Muscle of leg (tissue), 11 donors: ENCODE results near the gene FREY1. TPM values are rescaled to one million over a fixed set of nuclear protein-coding genes. Genes with fewer than 3 reads are reported as not detected.

Source experiments
- DNase-seq: peaks from one replicate; pipeline ENCODE4 v3.0.0; 2013
- H3K27ac ChIP-seq: one replicate; pipeline ENCODE4 v1.5.1; 2013; ENCODE audit warnings: mild to moderate bottlenecking, low read length, control low read depth
- H3K27me3 ChIP-seq: one replicate; pipeline ENCODE4 v1.6.1; 2013; ENCODE audit warnings: low read length; ENCODE audit not compliant: control insufficient read depth, insufficient read depth
- H3K36me3 ChIP-seq: one replicate; pipeline ENCODE4 v1.6.1; 2013; ENCODE audit warnings: low read length; ENCODE audit not compliant: control insufficient read depth, insufficient read depth
- H3K4me1 ChIP-seq: one replicate; pipeline ENCODE4 v1.6.1; 2013; ENCODE audit warnings: low read length; ENCODE audit not compliant: control insufficient read depth, insufficient read depth
- H3K4me3 ChIP-seq: one replicate; pipeline ENCODE4 v1.5.1; 2013; ENCODE audit warnings: low read length, control low read depth
- H3K9me3 ChIP-seq: replicated peaks from 2 replicates; pipeline ENCODE4 v1.6.1; 2013; ENCODE audit warnings: low read depth, low read length; ENCODE audit not compliant: control insufficient read depth
- WGBS: methylation state at CpG from one replicate; pipeline ENCODE4 v1.1.5; 2013; ENCODE audit warnings: missing lambda C conversion rate; ENCODE audit not compliant: insufficient coverage; 5-methylcytosine and 5-hydroxymethylcytosine counted together
- polyA plus RNA-seq, 8 donors: library from polyadenylated mRNA; unstranded; fragments of 120-200 nt; gene quantifications; one replicate each; pipeline versions ENCODE4 v1.2.1 to v1.2.3, GENCODE V29; 2013; ENCODE audit warnings: inconsistent platforms in 1 of 8, low replicate concordance in 1 of 8; ENCODE audit not compliant: insufficient read length in 8 of 8, insufficient read depth in 1 of 8
- total RNA-seq: library from RNA; stranded (reverse); fragments of 120-200 nt; gene quantifications from one replicate; pipeline ENCODE4 v1.2.4, GENCODE V29; 2013

The FREY1 gene
- total and polyA plus RNA-seq, 9 donors, result 0.21 to 0.46 (median 0.27) TPM; not detected in 4

- Histone ChIP-seq H3K4me3 (no peak overlapping the region), H3K4me1 (no peaks in the 10 kb centered on the region), H3K27ac (no peak overlapping the region), H3K9me3 (no peaks in the 10 kb centered on the region), H3K27me3 (no peaks in the 10 kb centered on the region), H3K36me3 (peaks cover 65% of the 10 kb centered on the region)
- no peak for DNase-seq
- WGBS, result 94% methylated on average over 4 of the region's 8 CpGs
These were observed 28.4 kb upstream of the FREY1 start for GRCh38 chr11:45935349-45936064.

GRCh38 chr11:45934580-45935318, 27.7 kb upstream of the FREY1 start:
- Histone ChIP-seq H3K27ac (no peak overlapping the region), H3K9me3 (no peaks in the 10 kb centered on the region), H3K4me1 (peaks cover 3% of the 10 kb centered on the region), H3K36me3 (peaks cover 65% of the 10 kb centered on the region), H3K27me3 (no peaks in the 10 kb centered on the region), H3K4me3 (no peak overlapping the region)
- no peak for DNase-seq
- WGBS, result 77% methylated on average over 10 of the region's 12 CpGs

- 93% methylated on average over 17 of the region's 21 CpGs for WGBS
- peaks cover 3% of the 10 kb centered on the region for H3K4me1 ChIP-seq
- peaks cover 65% of the 10 kb centered on the region for H3K36me3 ChIP-seq
- no peak overlapping the region for H3K27ac ChIP-seq
- H3K27me3 ChIP-seq, result no peaks in the 10 kb centered on the region
- no peaks in the 10 kb centered on the region for H3K9me3 ChIP-seq
- H3K4me3 ChIP-seq, result no peak overlapping the region
- DNase-seq, result no peak
These were observed 26.9 kb upstream of the FREY1 start for GRCh38 chr11:45933846-45934579.

GRCh38 chr11:45933131-45933831, 26.2 kb upstream of the FREY1 start:
- Histone ChIP-seq H3K4me3 (no peak overlapping the region), H3K36me3 (peaks cover 63% of the 10 kb centered on the region), H3K9me3 (no peaks in the 10 kb centered on the region), H3K4me1 (peaks cover 3% of the 10 kb centered on the region), H3K27me3 (no peaks in the 10 kb centered on the region), H3K27ac (no peak overlapping the region)
- DNase-seq, result no peak
- WGBS, result 85% methylated on average over 7 of the region's 15 CpGs

GRCh38 chr11:45932217-45932616, 25.1 kb upstream of the FREY1 start:
- H3K4me3 ChIP-seq, result no peak overlapping the region
- WGBS, result 90% methylated on average over 3 of the region's 8 CpGs
- H3K27me3 ChIP-seq, result no peaks in the 10 kb centered on the region
- no peaks in the 10 kb centered on the region for H3K9me3 ChIP-seq
- H3K4me1 ChIP-seq, result peaks cover 3% of the 10 kb centered on the region
- DNase-seq, result no peak
- H3K27ac ChIP-seq, result no peak overlapping the region
- H3K36me3 ChIP-seq, result peaks cover 56% of the 10 kb centered on the region

- no peaks in the 10 kb centered on the region for H3K27me3 ChIP-seq
- no peaks in the 10 kb centered on the region for H3K9me3 ChIP-seq
- H3K36me3 ChIP-seq, result peaks cover 51% of the 10 kb centered on the region
- DNase-seq, result no peak
- no peak overlapping the region for H3K27ac ChIP-seq
- H3K4me3 ChIP-seq, result no peak overlapping the region
- WGBS, result 84% methylated on average over 6 of the region's 10 CpGs
- peaks cover 3% of the 10 kb centered on the region for H3K4me1 ChIP-seq
These were observed 24.7 kb upstream of the FREY1 start for GRCh38 chr11:45931739-45932138.

GRCh38 chr11:45930951-45931570, 24.0 kb upstream of the FREY1 start:
- Histone ChIP-seq H3K27me3 (no peaks in the 10 kb centered on the region), H3K4me3 (no peak overlapping the region), H3K4me1 (peaks cover 7% of the 10 kb centered on the region), H3K27ac (no peak overlapping the region), H3K36me3 (peaks cover 50% of the 10 kb centered on the region), H3K9me3 (no peaks in the 10 kb centered on the region)
- 86% methylated on average over 5 of the region's 8 CpGs for WGBS
- DNase-seq, result no peak

- peaks cover 3% of the 10 kb centered on the region for H3K27me3 ChIP-seq
- no peak for DNase-seq
- H3K4me1 ChIP-seq, result peaks cover 7% of the 10 kb centered on the region
- H3K27ac ChIP-seq, result no peak overlapping the region
- no peaks in the 10 kb centered on the region for H3K9me3 ChIP-seq
- WGBS, result 69% methylated on average over 11 of the region's 14 CpGs
- H3K4me3 ChIP-seq, result no peak overlapping the region
- H3K36me3 ChIP-seq, result peaks cover 43% of the 10 kb centered on the region
These were observed 23.1 kb upstream of the FREY1 start for GRCh38 chr11:45930031-45930794.

GRCh38 chr11:45929486-45930030, 22.5 kb upstream of the FREY1 start:
- WGBS, result 85% methylated on average over 2 of the region's 10 CpGs
- peaks cover 36% of the 10 kb centered on the region for H3K36me3 ChIP-seq
- H3K27ac ChIP-seq, result no peak overlapping the region

More at GRCh38 chr11:45929486-45930030, 22.5 kb upstream of the FREY1 start:
- Histone ChIP-seq H3K9me3 (no peaks in the 10 kb centered on the region), H3K4me1 (peaks cover 7% of the 10 kb centered on the region), H3K4me3 (no peak overlapping the region), H3K27me3 (peaks cover 9% of the 10 kb centered on the region)
- no peak for DNase-seq
